ENCODE results near the gene CDS2.

- TF ChIP-seq CTCF (IDR thresholded peaks at IDR 0.05) (no peak), POLR2A (IDR thresholded peaks at IDR 0.05) (no peak), EP300 (IDR thresholded peaks at IDR 0.05) (no peak), POLR2AphosphoS5 (IDR thresholded peaks at IDR 0.05) (no peak)
Observed at GRCh38 chr20:5183731-5184474, 57.1 kb downstream of the CDS2 start.
